ENCODE results near the gene GARS1. TPM values are rescaled to one million over a fixed set of nuclear protein-coding genes. Genes with fewer than 3 reads are reported as not detected.

Gene GARS1
- total RNA-seq, 1 donor from 2014 or later, result 262 TPM

DNA sequence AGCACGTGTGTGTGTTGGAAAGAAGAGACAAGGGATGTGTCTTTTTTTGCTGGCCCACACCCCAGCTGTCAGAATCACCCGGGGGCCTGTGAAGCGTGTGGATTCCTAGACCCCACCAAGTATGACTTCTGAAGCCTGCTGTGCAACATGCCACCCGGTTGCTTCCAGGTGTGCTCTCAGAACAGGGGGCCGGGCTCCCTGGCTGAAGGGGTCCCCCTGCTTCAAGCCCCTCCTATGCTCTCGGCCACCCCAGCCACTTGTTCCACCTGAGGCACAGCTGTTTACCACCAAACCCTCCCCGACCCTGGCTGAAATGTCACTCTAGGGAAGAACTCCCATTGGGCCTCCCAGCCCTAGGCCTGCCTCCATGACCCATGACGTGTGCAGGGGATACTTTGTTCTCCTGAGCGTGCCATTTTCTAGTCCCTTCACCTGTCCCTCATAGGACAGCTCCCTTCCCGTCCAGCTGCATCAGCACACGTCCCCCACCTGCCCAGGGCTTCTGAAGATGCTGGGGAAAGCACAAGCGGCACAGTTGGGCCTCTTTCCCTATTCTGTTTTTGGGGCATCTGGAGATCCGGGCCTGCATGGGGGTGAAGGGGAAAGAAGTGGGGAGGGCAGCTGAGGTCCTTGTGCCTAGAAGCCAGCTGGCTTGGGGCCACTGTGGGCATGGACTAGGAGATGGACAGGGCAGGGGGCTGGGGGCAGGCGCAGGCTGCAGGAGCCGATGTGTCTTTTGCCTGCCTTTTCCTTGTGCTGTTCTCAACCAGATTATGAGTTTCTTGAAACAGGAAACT, 54.3 kb downstream of the GARS1 start:
- Mint-ChIP-seq H3K27me3 (no peaks in the 10 kb centered on the region), H3K27ac (no peak overlapping the region), H3K36me3 (ENCODE audit: low read depth) (peaks cover 11% of the 10 kb centered on the region), H3K9me3 (no peaks in the 10 kb centered on the region), H3K4me1 (no peaks in the 10 kb centered on the region), H3K4me3 (no peak overlapping the region)
- no peak for DNase-seq
- intact Hi-C loops (cut with micrococcal nuclease), result no loop called here

GRCh38 chr7:30649717-30650420, 55.2 kb downstream of the GARS1 start:
- H3K27me3 Mint-ChIP-seq, result no peaks in the 10 kb centered on the region
- intact Hi-C loops (cut with micrococcal nuclease), result no loop called here
- no peak for DNase-seq
- no peaks in the 10 kb centered on the region for H3K4me1 Mint-ChIP-seq
- peaks cover 6% of the 10 kb centered on the region for H3K36me3 Mint-ChIP-seq (ENCODE audit: low read depth)
- H3K9me3 Mint-ChIP-seq, result no peaks in the 10 kb centered on the region
- H3K4me3 Mint-ChIP-seq, result no peak overlapping the region
- no peak overlapping the region for H3K27ac Mint-ChIP-seq

- no peak for DNase-seq
Observed at GRCh38 chr7:30650421-30650808, 55.7 kb downstream of the GARS1 start.

DNA sequence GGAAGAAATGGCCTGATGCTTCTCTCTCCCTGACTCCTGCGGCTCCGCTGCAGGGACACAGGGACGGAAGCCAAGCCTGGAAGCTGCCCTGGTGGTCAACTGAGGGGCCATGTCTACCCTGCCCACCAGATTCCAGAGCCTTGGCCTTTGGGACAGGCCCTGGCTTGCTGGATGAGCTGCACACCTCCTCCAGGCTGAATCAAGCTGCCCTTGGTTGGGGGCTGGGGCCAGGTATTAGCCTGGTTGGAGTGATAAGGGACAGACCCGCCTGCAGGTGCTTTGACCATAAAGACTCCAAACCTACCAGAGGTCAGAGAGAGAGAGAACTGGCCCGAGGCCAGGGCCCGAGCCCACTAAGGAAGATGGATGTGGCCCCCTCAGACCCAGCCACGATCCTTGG, 57.5 kb downstream of the GARS1 start:
- no peak overlapping the region for H3K27ac Mint-ChIP-seq
- H3K36me3 Mint-ChIP-seq (ENCODE audit: low read depth), result no peaks in the 10 kb centered on the region
- H3K9me3 Mint-ChIP-seq, result no peaks in the 10 kb centered on the region
- no peak for DNase-seq
- intact Hi-C loops (cut with micrococcal nuclease), result no loop called here
- H3K4me3 Mint-ChIP-seq, result no peak overlapping the region
- H3K27me3 Mint-ChIP-seq, result no peaks in the 10 kb centered on the region
- no peaks in the 10 kb centered on the region for H3K4me1 Mint-ChIP-seq

More at GRCh38 chr7:30650421-30650808, 55.7 kb downstream of the GARS1 start:
- Mint-ChIP-seq H3K36me3 (ENCODE audit: low read depth) (peaks cover under 1% of the 10 kb centered on the region), H3K27ac (no peak overlapping the region), H3K27me3 (no peaks in the 10 kb centered on the region), H3K4me1 (no peaks in the 10 kb centered on the region), H3K9me3 (no peaks in the 10 kb centered on the region), H3K4me3 (no peak overlapping the region)
- intact Hi-C loops (cut with micrococcal nuclease), result no loop called here

GRCh38 chr7:30652698-30653641, 58.3 kb downstream of the GARS1 start:
- H3K4me3 Mint-ChIP-seq, result no peak overlapping the region
- no peaks in the 10 kb centered on the region for H3K36me3 Mint-ChIP-seq (ENCODE audit: low read depth)
- H3K4me1 Mint-ChIP-seq, result no peaks in the 10 kb centered on the region
- no peak for DNase-seq
- intact Hi-C loops (cut with micrococcal nuclease), result no loop called here
- no peak overlapping the region for H3K27ac Mint-ChIP-seq
- no peaks in the 10 kb centered on the region for H3K9me3 Mint-ChIP-seq
- H3K27me3 Mint-ChIP-seq, result no peaks in the 10 kb centered on the region

GRCh38 chr7:30654296-30655090, 59.8 kb downstream of the GARS1 start:
- no peaks in the 10 kb centered on the region for H3K9me3 Mint-ChIP-seq
- DNase-seq, result no peak
- no peaks in the 10 kb centered on the region for H3K27me3 Mint-ChIP-seq
- intact Hi-C loops (cut with micrococcal nuclease), result no loop called here
- H3K36me3 Mint-ChIP-seq (ENCODE audit: low read depth), result no peaks in the 10 kb centered on the region
- no peak overlapping the region for H3K4me3 Mint-ChIP-seq
- H3K27ac Mint-ChIP-seq, result no peak overlapping the region
- no peaks in the 10 kb centered on the region for H3K4me1 Mint-ChIP-seq

GRCh38 chr7:30655096-30655970, 60.7 kb downstream of the GARS1 start:
- intact Hi-C loops (cut with micrococcal nuclease), result no loop called here
- no peaks in the 10 kb centered on the region for H3K4me1 Mint-ChIP-seq
- DNase-seq, result no peak
- no peaks in the 10 kb centered on the region for H3K36me3 Mint-ChIP-seq (ENCODE audit: low read depth)
- no peaks in the 10 kb centered on the region for H3K9me3 Mint-ChIP-seq
- no peak overlapping the region for H3K27ac Mint-ChIP-seq
- H3K27me3 Mint-ChIP-seq, result no peaks in the 10 kb centered on the region
- H3K4me3 Mint-ChIP-seq, result no peak overlapping the region

- Mint-ChIP-seq H3K36me3 (ENCODE audit: low read depth) (no peaks in the 10 kb centered on the region), H3K4me3 (no peak overlapping the region), H3K27me3 (no peaks in the 10 kb centered on the region), H3K9me3 (no peaks in the 10 kb centered on the region), H3K27ac (no peak overlapping the region), H3K4me1 (no peaks in the 10 kb centered on the region)
- no peak for DNase-seq
- intact Hi-C loops (cut with micrococcal nuclease), result no loop called here
Observed at GRCh38 chr7:30656006-30656957, 61.6 kb downstream of the GARS1 start.

DNA sequence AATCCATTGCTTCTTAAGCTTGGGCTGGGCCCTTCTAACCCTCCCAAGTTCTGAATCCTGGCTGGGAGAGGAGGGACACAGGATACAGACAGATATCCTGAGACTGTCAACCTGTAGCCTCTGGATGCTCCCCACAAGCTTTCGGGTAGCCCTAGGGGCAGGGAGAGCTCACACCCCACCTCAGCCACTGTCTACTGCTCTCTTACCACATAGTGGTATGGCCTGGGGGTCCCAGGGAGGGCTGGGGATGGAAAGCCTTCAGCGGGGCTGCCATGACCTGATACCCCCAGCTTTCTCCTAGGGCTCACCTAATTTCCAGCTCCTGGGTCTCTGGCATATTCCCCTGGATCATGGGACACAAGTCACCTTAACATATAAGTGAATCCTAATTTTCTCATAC, 62.5 kb downstream of the GARS1 start:
- intact Hi-C loops (cut with micrococcal nuclease), result no loop called here
- no peaks in the 10 kb centered on the region for H3K9me3 Mint-ChIP-seq
- no peak for DNase-seq

DNA sequence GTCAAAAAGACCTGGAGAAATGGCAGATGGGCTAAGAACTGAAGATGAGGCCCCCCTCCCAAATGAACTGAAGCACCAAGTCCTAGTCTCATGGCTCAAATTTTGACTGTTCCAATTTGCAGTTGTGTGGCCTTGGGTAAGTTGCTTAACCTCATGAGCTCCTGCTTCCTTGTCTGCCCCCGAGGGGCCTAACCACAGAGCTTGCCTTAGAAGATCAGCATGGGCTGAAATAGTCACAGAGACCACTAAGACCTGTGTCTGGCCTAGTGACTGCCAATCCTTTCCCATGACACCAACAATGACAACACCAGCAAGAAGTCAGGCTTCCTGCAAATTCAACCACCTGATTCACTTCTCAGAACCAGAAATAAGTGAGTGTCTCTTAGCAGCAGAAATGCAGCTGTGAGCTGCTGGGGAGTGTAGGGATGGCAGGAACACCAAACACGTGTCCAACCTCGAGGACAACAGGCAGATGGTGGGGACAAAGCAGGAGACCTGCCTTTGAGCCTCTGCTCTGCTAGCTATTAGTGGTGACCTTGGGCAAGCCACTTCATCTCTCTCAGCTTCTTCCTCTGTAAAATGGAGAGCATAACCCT, 63.9 kb downstream of the GARS1 start:
- H3K27ac Mint-ChIP-seq, result no peak overlapping the region
- no peaks in the 10 kb centered on the region for H3K9me3 Mint-ChIP-seq
- DNase-seq, result no peak
- H3K4me1 Mint-ChIP-seq, result no peaks in the 10 kb centered on the region
- no peak overlapping the region for H3K4me3 Mint-ChIP-seq
- no peaks in the 10 kb centered on the region for H3K36me3 Mint-ChIP-seq (ENCODE audit: low read depth)
- no peaks in the 10 kb centered on the region for H3K27me3 Mint-ChIP-seq
- intact Hi-C loops (cut with micrococcal nuclease), result no loop called here

More for the DNA sequence above, 62.5 kb downstream of the GARS1 start:
- Mint-ChIP-seq H3K4me3 (no peak overlapping the region), H3K27ac (no peak overlapping the region), H3K27me3 (no peaks in the 10 kb centered on the region), H3K36me3 (ENCODE audit: low read depth) (no peaks in the 10 kb centered on the region), H3K4me1 (no peaks in the 10 kb centered on the region)

DNA sequence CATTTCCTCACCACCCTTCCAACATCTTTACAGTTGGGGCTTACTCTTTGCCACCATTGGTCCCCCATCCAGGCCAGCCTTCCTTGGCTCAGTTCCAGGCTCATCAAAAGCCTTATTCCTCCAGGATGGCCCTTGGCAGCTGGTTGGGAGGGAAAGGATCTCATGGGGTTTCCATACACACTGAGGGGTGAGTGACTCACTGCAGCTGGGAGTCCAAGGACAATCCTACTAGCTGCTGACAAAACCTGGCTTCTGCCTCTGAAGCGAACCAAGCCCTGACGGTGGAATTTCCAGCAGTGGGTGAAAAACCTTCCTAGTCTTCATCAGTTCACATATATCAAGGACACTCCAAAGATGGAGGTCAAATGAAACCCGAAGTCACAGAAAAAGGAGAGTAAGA, 64.6 kb downstream of the GARS1 start:
- no peaks in the 10 kb centered on the region for H3K27me3 Mint-ChIP-seq
- no peaks in the 10 kb centered on the region for H3K4me1 Mint-ChIP-seq
- H3K36me3 Mint-ChIP-seq (ENCODE audit: low read depth), result no peaks in the 10 kb centered on the region
- H3K27ac Mint-ChIP-seq, result no peak overlapping the region
- H3K4me3 Mint-ChIP-seq, result no peak overlapping the region
- DNase-seq, result no peak
- H3K9me3 Mint-ChIP-seq, result no peaks in the 10 kb centered on the region
- intact Hi-C loops (cut with micrococcal nuclease), result no loop called here
